ENCODE data around the gene NSF.
"Not testable (repeated sequence)": the region's sequence is repeated elsewhere in the genome, so short reads cannot be mapped to it uniquely, and the experiment has no call there.

The NSF gene

DNA sequence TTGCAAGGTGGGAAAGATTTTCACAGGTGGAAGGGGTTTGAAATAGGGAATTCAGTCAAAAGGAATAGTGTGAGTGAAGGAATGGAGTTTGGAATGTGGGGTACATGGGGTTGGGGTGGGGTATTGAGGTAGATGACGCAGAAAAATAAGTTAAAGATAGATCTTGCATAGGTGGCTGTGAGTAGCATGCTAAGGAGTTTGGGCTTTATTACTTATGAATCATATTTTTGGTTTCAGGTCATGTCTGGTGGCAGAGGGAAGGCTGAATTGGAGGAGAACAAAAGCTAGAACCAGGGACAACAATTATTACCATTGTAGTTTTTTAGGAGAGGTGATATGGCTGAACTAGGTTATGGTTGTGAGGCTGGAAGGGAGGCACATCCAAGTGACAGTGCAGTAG, 23.4 kb downstream of the NSF start:
- not testable (repeated sequence) for H3K4me1 Mint-ChIP-seq; H3K36me3 Mint-ChIP-seq (ENCODE audit: low read depth); H3K27me3 Mint-ChIP-seq (ENCODE audit: low read depth); H3K9me3 Mint-ChIP-seq; H3K27ac Mint-ChIP-seq; H3K4me3 Mint-ChIP-seq

DNA sequence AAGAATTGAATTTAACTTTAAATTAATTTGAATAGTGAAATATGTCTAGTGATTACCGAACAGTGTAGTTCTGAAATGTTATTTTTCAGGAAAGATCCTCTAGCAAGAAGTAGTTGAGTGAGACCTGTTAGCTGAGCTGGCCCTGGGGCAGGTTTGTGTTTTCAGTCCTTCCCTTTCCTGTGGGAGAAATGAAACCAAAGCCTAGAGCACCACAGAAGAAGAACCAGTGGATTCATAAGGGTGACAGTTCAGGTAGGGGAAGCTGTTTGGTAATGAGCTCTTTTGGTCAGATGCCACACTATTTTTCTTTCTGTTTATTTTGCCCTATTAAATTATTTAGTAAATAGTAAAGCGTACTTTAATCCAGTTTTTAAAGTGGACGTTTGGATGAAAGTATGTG, 26.7 kb downstream of the NSF start:
- not testable (repeated sequence) for H3K36me3 Mint-ChIP-seq (ENCODE audit: low read depth); H3K4me1 Mint-ChIP-seq

DNA sequence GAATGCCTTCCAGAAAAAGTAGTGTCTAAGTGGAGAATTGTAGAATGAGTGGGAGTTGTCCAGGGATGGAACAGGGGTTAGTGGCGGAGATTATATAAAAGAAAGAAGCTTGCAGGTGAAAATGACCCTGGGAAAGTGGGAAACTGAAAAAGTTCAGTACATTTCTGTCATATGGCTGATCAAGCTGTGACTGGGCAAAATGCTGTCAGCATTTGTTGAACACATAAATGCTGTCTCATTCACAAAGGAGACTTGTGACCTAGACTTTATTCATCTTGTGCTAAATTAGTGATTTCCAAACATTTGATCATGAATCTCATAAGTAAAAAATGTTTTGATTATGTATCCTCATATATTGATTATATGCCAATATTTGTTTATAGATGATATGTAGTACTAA, 28.5 kb downstream of the NSF start:
- H3K9me3 Mint-ChIP-seq; H3K36me3 Mint-ChIP-seq (ENCODE audit: low read depth); H3K4me3 Mint-ChIP-seq; H3K4me1 Mint-ChIP-seq; H3K27me3 Mint-ChIP-seq (ENCODE audit: low read depth); H3K27ac Mint-ChIP-seq: not testable (repeated sequence)

More for the DNA sequence above, 26.7 kb downstream of the NSF start:
- not testable (repeated sequence) for H3K4me3 Mint-ChIP-seq; H3K27ac Mint-ChIP-seq; H3K27me3 Mint-ChIP-seq (ENCODE audit: low read depth); H3K9me3 Mint-ChIP-seq

DNA sequence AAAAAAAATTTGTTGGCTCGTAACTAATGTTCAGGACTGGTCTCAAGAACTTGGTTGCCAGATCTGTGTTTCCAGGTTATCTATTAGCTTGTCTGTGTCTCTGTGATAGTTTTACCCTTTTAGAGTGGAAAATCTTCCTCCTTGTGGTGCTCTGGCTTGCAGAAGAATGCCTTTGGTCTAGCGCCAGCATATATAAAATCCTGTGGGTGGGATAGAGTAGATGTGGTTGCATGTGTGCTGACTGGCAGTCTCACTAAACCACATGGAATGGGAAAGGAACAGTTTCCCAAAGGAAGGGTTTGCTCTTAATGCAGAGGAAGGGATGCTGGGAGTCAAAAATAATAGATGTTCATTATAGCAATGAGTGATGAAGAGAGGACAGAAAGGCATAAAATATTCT, 33.3 kb downstream of the NSF start:
- H3K27me3 Mint-ChIP-seq (ENCODE audit: low read depth); H3K4me1 Mint-ChIP-seq; H3K4me3 Mint-ChIP-seq; H3K36me3 Mint-ChIP-seq (ENCODE audit: low read depth); H3K9me3 Mint-ChIP-seq; H3K27ac Mint-ChIP-seq: not testable (repeated sequence)

DNA sequence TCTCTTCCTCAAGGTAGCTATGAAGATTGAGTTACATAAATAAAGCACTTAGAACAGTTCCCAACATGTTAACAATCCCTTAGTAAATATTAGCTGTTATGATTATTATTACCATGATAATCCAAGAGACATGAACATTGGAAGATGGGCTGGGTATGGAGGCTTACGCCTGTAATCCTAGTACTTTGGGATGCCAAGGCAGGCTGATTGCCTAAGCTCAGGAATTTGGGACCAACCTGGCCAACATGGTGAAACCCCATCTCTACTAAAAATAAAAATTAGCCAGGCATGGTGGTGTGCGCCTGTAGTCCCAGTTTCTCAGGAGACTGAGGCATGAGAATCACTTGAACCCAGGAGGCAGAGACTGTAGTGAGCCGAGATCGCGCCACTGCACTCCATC, 34.3 kb downstream of the NSF start:
- not testable (repeated sequence) for H3K4me1 Mint-ChIP-seq

DNA sequence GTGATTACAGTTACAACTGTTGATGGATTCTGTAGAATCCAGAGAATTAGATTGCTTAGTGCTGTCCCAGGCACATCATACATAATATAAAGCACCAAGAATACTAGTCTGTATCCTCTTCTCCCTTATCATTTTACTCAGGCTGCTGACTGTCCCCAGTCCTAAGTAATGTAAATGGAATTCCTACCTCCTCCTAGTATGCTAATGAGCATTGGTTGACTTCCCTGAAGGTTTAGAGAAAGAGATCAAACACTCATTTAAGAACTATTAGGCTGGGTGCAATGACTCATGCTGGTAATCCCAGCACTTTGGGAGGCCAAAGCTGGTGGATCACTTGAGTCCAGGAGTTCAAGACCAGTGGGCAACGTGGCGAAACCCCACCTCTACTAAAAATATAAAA, 37.0 kb downstream of the NSF start:
- H3K27ac Mint-ChIP-seq; H3K9me3 Mint-ChIP-seq; H3K4me3 Mint-ChIP-seq; H3K27me3 Mint-ChIP-seq (ENCODE audit: low read depth); H3K36me3 Mint-ChIP-seq (ENCODE audit: low read depth); H3K4me1 Mint-ChIP-seq: not testable (repeated sequence)

More for the DNA sequence above, 34.3 kb downstream of the NSF start:
- not testable (repeated sequence) for H3K4me3 Mint-ChIP-seq; H3K9me3 Mint-ChIP-seq; H3K27ac Mint-ChIP-seq; H3K27me3 Mint-ChIP-seq (ENCODE audit: low read depth); H3K36me3 Mint-ChIP-seq (ENCODE audit: low read depth)

DNA sequence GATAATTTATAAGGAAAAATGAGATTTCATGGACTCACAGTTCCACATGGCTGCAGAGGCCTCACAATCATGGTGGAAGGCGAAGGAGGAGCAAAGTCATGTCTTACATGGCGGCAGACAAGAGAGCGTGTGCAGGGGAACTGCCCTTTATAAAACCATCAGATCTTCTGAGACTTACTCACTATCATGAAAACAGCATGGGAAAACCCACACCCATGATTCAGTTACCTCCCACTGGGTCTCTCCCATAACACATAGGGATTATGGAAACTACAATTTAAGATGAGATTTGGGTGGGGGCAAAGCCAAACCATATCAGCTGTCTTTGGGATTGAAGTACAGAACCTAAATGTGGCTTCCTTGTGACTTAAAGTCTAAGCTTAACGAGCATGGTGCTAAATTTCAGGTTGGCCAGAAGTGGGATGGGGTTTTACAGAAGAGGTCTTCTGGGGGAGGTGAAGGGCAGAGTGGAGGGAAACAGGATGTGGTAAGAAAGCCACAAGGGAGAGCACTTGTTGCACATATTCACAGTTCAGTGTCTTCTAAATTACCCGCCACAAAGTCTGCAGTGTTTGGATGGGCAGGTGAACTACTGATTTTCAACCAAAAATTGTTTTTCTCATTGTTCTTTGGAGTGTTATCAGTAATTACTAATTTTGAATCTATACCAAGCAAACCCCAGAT, 38.4 kb downstream of the NSF start:
- H3K27me3 Mint-ChIP-seq (ENCODE audit: low read depth); H3K27ac Mint-ChIP-seq; H3K36me3 Mint-ChIP-seq (ENCODE audit: low read depth); H3K9me3 Mint-ChIP-seq; H3K4me1 Mint-ChIP-seq; H3K4me3 Mint-ChIP-seq: not testable (repeated sequence)

DNA sequence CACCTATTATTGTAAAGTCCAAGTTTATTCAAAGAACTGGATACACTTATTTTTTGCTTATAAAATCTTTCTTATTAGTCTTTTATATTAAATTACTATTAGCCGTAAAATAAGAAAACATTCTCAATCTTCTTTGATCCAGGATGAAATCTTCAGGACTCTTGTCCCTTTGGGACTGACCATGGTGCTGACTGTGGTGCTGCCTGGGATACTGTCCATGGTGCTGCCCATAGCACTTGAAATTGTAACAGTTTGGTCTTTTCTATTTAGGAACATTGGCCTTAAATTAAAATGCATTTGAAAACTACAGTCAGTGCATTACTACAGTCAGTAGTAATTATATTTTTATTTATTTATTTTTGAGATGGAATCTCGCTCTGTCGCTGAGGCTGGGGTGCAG, 41.7 kb downstream of the NSF start:
- not testable (repeated sequence) for H3K9me3 Mint-ChIP-seq; H3K4me3 Mint-ChIP-seq; H3K36me3 Mint-ChIP-seq (ENCODE audit: low read depth); H3K27me3 Mint-ChIP-seq (ENCODE audit: low read depth); H3K4me1 Mint-ChIP-seq; H3K27ac Mint-ChIP-seq

DNA sequence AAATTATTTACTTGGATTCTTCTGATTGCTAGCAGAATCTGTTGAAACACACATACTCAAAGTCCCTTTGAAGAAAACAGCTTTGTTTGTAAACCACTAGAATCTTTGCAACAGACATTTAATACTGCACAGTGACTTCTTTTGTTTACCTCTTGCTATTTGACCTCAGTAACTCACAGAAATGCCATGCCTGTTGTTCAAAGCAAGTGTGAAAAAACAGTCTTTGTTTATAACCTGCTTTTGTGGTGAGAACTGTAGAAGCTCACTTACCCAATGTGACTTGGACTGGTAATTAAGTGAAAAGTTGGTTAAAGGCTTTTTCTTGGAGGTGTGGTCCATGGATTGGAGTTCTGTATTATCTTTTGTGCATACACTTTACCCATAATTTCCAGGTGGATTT, 44.4 kb downstream of the NSF start:
- H3K36me3 Mint-ChIP-seq (ENCODE audit: low read depth); H3K9me3 Mint-ChIP-seq; H3K27ac Mint-ChIP-seq; H3K4me1 Mint-ChIP-seq; H3K27me3 Mint-ChIP-seq (ENCODE audit: low read depth); H3K4me3 Mint-ChIP-seq: not testable (repeated sequence)

DNA sequence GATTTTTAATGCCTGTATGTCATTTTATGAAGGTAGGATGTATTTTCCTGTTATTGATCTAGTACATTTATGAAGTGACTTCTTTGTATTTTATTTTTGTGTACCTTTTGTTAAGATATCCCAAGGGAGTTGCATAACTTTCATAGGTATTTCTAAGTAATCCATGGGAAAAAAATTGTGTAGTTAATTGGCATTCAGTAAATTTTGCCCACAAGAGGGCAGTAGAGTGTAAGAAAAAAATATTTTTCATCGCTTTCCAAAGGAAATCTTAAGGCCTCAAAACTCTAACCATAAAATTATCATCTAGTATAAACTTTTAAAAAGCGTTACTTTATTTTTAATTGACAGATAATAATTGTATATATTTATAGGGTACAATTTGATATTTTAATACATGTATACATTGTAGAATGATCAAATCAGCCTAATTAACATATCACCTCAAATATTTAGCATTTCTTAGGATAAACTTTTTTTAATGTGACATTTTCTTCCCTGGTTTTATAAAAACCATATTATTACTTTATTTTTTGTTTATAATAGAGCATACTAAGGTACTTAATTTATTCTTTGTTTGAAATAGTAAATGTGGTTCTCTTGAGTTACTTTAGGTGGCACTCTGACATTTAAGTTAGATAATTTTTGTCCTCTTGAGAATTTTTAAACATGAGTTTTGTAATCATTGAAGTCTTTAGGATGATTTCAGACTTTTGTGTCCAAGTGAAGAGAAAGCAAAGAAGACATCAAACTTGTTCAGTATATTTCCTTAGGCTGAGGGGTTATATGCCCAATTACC, 51.6 kb downstream of the NSF start:
- not testable (repeated sequence) for H3K36me3 Mint-ChIP-seq (ENCODE audit: low read depth); H3K4me1 Mint-ChIP-seq; H3K27me3 Mint-ChIP-seq (ENCODE audit: low read depth)

DNA sequence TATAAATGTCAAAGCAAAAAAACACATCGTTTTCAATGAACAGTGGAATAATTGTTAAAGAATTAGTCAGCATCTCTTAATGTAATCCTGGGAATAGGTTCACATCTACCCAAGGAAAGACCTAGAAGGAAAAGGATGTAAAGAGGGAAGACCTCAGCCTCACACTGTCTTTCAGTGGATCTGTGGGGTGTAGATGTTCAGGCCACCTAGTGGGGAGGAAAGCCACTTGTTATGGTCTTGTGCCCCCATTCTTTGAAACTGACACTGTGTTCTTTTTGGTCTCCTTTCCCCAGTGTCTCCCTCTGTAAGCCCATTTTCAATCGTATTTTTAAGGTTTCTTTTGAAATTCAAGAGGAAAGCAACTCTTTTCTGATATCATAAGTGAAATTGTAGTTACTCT, 56.8 kb downstream of the NSF start:
- not testable (repeated sequence) for H3K36me3 Mint-ChIP-seq (ENCODE audit: low read depth); H3K9me3 Mint-ChIP-seq; H3K4me3 Mint-ChIP-seq; H3K4me1 Mint-ChIP-seq; H3K27ac Mint-ChIP-seq; H3K27me3 Mint-ChIP-seq (ENCODE audit: low read depth)

More for the DNA sequence above, 51.6 kb downstream of the NSF start:
- not testable (repeated sequence) for H3K27ac Mint-ChIP-seq, H3K4me3 Mint-ChIP-seq, H3K9me3 Mint-ChIP-seq

DNA sequence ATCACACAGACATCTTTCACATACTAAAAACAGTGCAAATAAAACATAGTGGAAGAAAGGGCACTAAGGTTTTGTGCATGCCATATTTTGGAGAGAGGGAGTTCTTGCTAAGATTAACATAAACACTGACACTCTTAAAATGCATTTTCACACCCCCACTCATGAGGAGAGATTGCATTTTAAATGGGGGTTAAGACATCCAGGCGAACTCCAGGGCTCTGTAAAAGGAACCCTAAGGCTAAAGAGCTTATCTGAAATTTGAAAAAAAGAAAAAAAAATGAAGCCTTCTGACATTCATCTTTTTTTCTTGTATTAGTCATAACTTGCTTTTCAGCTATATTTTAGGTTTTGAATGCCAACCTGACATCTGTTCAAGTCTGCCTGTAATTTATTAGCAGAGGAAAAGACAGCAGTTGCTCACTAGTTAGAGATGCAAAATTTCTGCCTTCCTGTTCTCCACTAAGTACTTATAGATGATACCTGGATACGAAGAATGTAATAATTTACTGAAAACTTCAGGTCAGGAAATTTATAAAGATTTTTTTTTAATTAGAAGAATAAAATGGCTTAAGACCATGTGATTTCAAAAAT, 57.3 kb downstream of the NSF start:
- H3K4me1 Mint-ChIP-seq; H3K27me3 Mint-ChIP-seq (ENCODE audit: low read depth); H3K36me3 Mint-ChIP-seq (ENCODE audit: low read depth); H3K4me3 Mint-ChIP-seq; H3K9me3 Mint-ChIP-seq; H3K27ac Mint-ChIP-seq: not testable (repeated sequence)

DNA sequence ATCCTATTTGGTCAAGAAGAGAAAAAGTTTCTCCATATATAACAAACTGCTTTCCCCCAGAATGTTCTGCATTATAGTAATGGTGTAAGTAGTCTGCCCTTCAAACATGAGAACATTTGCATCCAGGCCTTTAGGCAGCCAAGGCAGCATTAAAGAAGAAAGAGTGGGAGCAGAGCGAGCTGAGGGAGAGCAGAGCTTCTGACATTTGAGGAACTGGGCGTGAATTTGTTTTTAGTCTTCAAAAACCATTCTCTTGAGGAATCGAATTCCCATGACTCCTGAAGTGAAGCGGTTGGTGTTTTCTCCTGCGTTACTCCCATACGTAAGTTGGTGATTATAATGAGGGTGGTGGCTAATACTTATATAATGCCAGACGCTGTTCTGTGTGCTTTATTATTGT, 58.8 kb downstream of the NSF start:
- not testable (repeated sequence) for H3K27me3 Mint-ChIP-seq (ENCODE audit: low read depth); H3K4me3 Mint-ChIP-seq; H3K4me1 Mint-ChIP-seq; H3K9me3 Mint-ChIP-seq; H3K27ac Mint-ChIP-seq; H3K36me3 Mint-ChIP-seq (ENCODE audit: low read depth)

DNA sequence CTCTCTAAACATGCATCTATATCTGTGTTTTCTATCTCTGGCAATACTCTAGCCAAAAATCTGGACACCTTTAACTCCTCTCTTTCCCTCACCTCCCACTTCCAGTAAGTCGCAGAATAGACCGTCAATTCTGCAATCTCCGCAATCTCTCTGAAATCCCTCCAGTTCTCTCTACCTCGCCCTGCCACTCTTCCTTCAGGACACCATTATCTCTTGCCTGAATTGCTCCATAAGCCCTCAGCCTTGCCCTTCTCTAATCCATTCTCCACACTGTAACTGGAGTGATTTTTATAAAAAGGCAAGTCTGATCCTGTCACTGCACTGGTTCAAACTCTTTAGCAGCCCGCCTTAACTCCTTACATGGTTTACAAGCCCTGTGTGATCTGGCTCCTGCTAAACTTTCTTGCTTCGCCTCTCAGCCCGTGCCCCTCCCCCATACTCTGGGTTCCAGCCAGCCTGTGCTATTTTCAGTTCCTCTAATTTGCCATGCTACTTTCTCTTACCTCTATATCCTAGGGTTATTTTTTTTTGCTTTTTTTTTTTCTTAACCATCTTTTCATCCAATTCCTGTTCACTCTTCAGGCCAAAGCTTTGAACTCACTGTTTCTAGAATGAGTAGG, 61.7 kb downstream of the NSF start:
- H3K9me3 Mint-ChIP-seq; H3K27me3 Mint-ChIP-seq (ENCODE audit: low read depth); H3K4me1 Mint-ChIP-seq; H3K4me3 Mint-ChIP-seq; H3K27ac Mint-ChIP-seq; H3K36me3 Mint-ChIP-seq (ENCODE audit: low read depth): not testable (repeated sequence)

DNA sequence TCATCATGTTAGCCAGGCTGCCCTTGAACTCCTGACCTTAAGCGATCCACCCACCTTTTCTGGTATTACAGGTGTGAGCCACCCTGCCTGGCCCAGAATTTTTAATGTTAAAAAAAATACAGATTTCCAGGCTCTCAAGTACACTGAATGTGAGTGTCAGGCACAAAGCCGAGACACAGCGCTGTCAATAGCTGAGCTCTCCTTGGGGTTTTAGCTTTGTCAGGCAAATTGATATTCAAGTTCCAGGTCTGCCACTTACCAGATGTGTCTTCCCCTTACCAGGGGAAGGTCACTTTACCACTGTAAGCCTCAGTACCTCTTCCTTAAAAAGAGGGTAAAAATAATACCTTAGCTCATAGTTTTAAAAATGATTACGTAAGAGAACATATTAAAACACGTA, 67.8 kb downstream of the NSF start:
- not testable (repeated sequence) for H3K4me3 Mint-ChIP-seq; H3K27me3 Mint-ChIP-seq (ENCODE audit: low read depth); H3K4me1 Mint-ChIP-seq; H3K9me3 Mint-ChIP-seq; H3K27ac Mint-ChIP-seq; H3K36me3 Mint-ChIP-seq (ENCODE audit: low read depth)
